ENCODE measurements around the gene ADARB2.

Gene ADARB2

DNA sequence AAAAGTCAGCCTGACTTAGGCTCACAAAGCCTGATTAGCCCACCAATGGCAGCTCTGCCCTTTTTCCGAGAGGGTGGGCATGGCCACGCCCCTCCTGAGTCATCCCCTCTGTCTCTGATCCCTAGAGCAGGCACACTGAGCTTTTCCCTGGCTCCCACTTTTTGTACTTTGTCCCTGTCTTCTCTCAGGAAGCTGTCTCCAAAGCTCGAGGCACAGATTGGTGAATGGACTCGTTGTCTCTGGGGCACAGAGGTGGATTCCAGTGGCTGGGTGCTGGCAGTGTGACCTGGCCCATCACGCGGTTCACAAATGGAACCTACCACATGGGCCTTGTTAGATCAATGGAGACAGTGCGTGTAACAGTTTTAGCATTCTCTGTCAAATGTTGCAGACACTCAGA, 367.7 kb downstream of the ADARB2 start:
- FAIRE-seq, result no peak
- no peak for DNase-seq (ENCODE audit: insufficient read length, low spot score)
- TF ChIP-seq SPI1 (IDR thresholded peaks at IDR 0.05; ENCODE audit: low read depth, low read length), result no peak
- no peak for TF ChIP-seq PAX5 (IDR thresholded peaks at IDR 0.05; ENCODE audit: insufficient read depth, low read length, severe bottlenecking)
- TF ChIP-seq POLR2A (IDR thresholded peaks at IDR 0.05; ENCODE audit: low read depth, low read length), result no peak
- TF ChIP-seq TAF1 (IDR thresholded peaks at IDR 0.05; ENCODE audit: low read depth, low read length), result no peak
- TF ChIP-seq POLR2AphosphoS5 (IDR thresholded peaks at IDR 0.05; ENCODE audit: low read depth, low read length), result no peak
- no peak for TF ChIP-seq POU2F2 (IDR thresholded peaks at IDR 0.05; ENCODE audit: low read depth, low read length)

DNA sequence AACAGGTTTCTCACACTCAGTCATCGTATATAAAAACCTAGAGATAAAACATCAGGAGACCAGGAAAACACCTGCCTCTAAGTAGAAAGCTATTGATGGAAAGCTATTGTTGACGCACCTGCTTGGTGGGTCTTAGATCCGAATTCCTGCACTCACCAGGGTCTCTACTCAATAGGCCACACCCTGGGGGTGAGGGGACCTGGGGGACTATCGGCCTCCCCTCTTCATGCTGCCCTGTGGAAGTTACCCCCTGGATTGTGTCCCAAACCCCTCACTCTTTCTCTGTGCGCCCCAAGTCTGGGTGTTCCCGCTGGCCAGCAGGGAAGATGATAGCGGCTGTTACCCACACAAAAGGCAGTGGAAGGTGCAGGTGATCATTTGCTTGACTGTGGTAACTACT, 368.1 kb downstream of the ADARB2 start:
- no peak for DNase-seq (ENCODE audit: insufficient read length, low spot score)
- FAIRE-seq, result no peak
- TF ChIP-seq POU2F2 (IDR thresholded peaks at IDR 0.05; ENCODE audit: low read depth, low read length), result no peak
- TF ChIP-seq TAF1 (IDR thresholded peaks at IDR 0.05; ENCODE audit: low read depth, low read length), result no peak
- TF ChIP-seq POLR2AphosphoS5 (IDR thresholded peaks at IDR 0.05; ENCODE audit: low read depth, low read length), result no peak
- TF ChIP-seq POLR2A (IDR thresholded peaks at IDR 0.05; ENCODE audit: low read depth, low read length), result no peak
- no peak for TF ChIP-seq SPI1 (IDR thresholded peaks at IDR 0.05; ENCODE audit: low read depth, low read length)
- no peak for TF ChIP-seq PAX5 (IDR thresholded peaks at IDR 0.05; ENCODE audit: insufficient read depth, low read length, severe bottlenecking)

DNA sequence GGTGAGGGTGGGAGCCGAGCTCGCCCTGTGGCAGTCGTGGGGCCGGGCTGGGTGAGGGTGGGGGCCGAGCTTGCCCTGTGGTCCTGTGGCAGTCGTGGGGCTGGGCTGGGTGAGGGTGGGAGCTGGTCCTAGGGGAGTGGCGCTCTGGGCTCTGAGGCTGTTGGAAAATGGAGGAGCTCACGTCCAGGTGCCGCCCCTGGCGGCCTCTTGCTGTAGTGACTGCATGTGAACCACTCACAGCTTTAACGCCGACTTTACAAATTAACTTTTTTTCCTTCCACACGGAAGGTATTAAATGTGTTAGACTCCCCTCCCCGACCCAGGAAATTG, 368.5 kb downstream of the ADARB2 start:
- DNase-seq (ENCODE audit: insufficient read length, low spot score) (peak; percentile 68), FAIRE-seq (peak; percentile 83)
- no peak for TF ChIP-seq POLR2AphosphoS5 (IDR thresholded peaks at IDR 0.05; ENCODE audit: low read depth, low read length)
- no peak for TF ChIP-seq POLR2A (IDR thresholded peaks at IDR 0.05; ENCODE audit: low read depth, low read length)
- no peak for TF ChIP-seq SPI1 (IDR thresholded peaks at IDR 0.05; ENCODE audit: low read depth, low read length)
- TF ChIP-seq POU2F2 (IDR thresholded peaks at IDR 0.05; ENCODE audit: low read depth, low read length), result no peak
- no peak for TF ChIP-seq PAX5 (IDR thresholded peaks at IDR 0.05; ENCODE audit: insufficient read depth, low read length, severe bottlenecking)
- no peak for TF ChIP-seq TAF1 (IDR thresholded peaks at IDR 0.05; ENCODE audit: low read depth, low read length)

DNA sequence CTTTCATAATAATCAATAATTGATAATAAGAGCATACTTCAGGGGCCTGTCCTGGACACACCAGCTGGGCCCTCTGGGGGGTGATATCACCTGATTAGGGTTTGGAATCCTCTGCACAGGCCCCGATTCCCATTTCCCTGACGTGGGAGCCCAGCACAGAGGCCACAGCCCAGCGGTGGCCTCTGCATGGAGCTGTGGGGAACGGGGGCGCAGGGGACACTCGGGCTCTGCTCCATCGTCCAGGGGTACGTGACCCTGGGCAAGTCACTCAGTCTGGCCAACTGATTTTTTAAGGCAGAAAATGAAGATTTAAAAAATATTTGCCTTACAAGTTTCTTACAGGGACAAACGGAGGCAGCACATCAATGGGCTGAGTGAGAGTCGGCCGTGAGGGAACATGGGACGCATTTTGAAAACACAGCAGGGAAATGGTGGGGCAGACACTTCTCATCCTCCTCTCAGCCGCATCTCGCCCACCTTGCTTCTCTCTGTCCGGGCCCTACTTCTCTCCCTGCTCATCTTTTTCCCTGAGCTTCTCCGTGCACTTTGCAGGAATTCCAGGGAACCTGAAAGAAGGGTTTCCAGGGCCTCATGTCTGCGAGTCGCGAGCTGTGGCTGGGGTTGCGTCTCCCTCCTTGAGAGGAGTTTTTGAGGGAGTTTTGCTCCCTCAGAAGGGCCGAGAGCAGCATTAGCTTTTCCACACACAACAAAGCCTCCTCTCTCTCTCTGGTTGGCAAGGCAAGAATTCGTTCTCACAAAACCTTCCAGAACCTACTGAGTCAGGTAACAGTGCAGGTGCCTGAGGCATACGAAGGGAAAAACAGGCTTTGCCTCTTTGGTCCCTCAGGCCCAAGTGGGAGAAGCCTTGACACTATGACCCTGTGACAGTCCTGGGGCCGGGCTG, 369.1 kb downstream of the ADARB2 start:
- FAIRE-seq, result no peak
- DNase-seq (ENCODE audit: insufficient read length, low spot score), result no peak
- TF ChIP-seq POLR2AphosphoS5 (IDR thresholded peaks at IDR 0.05; ENCODE audit: low read depth, low read length), result no peak

DNA sequence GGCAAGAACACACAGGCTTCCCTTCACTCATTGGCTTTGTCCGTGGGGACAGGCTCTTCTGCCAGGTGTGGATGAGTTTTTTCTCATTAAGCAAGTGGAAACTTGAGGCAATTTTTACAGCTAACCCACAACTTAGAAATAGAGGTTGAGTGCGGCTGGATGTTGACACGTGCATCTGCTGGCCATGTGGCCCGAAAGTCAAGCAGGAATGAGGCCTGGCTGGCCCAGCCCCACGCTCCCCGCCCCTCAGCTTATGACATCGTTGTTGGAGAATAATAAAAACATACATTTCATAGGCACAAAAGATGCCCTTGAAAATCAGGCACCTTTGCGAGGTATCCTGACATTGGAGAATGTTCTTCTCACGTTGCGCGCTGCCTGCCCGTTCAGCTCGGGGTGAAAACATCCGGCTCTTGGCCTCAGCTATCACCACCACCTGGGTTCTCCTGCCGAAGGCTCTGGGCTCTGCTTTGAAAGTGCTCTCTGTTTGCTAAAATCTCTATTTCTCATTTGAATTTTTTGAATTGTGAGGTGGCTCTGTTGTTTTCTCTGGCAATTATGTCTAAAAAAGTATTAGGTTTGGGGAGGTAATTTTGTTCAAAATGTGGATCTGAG, 370.4 kb downstream of the ADARB2 start:
- DNase-seq (ENCODE audit: insufficient read length, low spot score), result no peak
- FAIRE-seq, result no peak
- TF ChIP-seq POLR2AphosphoS5 (IDR thresholded peaks at IDR 0.05; ENCODE audit: low read depth, low read length) (no peak), POLR2A (IDR thresholded peaks at IDR 0.05; ENCODE audit: low read depth, low read length) (no peak), PAX5 (IDR thresholded peaks at IDR 0.05; ENCODE audit: insufficient read depth, low read length, severe bottlenecking) (no peak), POU2F2 (IDR thresholded peaks at IDR 0.05; ENCODE audit: low read depth, low read length) (no peak), SPI1 (IDR thresholded peaks at IDR 0.05; ENCODE audit: low read depth, low read length) (no peak), TAF1 (IDR thresholded peaks at IDR 0.05; ENCODE audit: low read depth, low read length) (no peak)

DNA sequence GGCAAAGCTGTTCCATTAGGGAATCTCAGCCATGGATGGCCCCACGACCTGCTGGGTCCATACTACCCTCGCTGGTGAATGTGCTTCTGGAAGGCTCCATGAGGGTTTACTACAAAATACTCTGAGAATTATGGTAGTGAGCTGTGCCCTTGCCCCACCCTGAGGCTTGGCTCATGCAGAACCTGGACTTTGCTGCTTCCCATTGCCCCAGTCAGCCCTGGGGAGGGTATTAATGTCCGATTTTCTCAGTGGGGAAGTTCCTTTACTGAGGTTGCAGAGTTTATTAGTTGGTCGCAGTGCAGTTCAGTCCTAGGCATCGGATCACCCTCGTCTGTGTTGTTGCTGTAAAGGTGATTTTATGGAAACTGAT, 371.0 kb downstream of the ADARB2 start:
- TF ChIP-seq PAX5 (IDR thresholded peaks at IDR 0.05; ENCODE audit: insufficient read depth, low read length, severe bottlenecking), result no peak
- TF ChIP-seq TAF1 (IDR thresholded peaks at IDR 0.05; ENCODE audit: low read depth, low read length), result no peak
- no peak for TF ChIP-seq SPI1 (IDR thresholded peaks at IDR 0.05; ENCODE audit: low read depth, low read length)
- no peak for TF ChIP-seq POU2F2 (IDR thresholded peaks at IDR 0.05; ENCODE audit: low read depth, low read length)
- no peak for TF ChIP-seq POLR2A (IDR thresholded peaks at IDR 0.05; ENCODE audit: low read depth, low read length)
- no peak for TF ChIP-seq POLR2AphosphoS5 (IDR thresholded peaks at IDR 0.05; ENCODE audit: low read depth, low read length)
- FAIRE-seq (no peak), DNase-seq (ENCODE audit: insufficient read length, low spot score) (no peak)

DNA sequence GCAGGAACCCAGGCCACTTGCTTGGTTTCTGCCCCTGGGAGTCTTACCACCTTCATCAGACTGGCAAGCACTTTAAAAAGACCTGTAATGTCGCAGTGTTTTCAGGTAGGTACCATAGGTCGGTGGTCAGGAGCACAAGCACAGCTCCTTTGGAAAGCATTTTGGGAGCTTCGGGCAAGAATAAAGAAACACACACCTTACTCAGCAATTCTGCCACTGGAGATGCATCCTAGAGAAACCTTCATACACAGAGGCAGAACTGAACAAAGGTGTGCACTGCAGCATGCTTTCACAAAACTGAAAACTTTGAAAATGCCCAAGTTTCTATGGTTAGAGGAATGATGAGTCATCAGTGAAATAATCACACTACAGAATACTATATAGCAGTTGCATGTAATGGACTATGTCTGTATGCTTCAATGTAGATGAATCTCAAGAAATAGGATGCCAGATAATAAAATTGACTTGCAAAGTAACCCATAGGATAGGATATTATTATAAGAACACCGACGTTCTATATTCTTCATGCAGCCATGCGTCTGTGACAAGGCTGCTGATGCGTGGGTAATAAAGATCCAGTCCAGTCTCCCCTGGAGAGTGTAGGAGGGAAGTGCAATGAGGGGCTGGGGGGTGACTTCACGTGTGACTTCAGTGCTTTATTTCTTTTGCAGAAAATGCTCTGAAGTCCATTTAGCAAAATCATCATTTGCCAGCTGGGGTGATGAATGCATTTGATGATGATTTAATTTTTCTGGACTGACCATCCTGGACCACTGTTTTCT, 371.6 kb downstream of the ADARB2 start:
- DNase-seq (ENCODE audit: insufficient read length, low spot score) (no peak), FAIRE-seq (peak; percentile 13)
- TF ChIP-seq POLR2AphosphoS5 (IDR thresholded peaks at IDR 0.05; ENCODE audit: low read depth, low read length) (no peak), TAF1 (IDR thresholded peaks at IDR 0.05; ENCODE audit: low read depth, low read length) (no peak), POLR2A (IDR thresholded peaks at IDR 0.05; ENCODE audit: low read depth, low read length) (no peak), SPI1 (IDR thresholded peaks at IDR 0.05; ENCODE audit: low read depth, low read length) (no peak), POU2F2 (IDR thresholded peaks at IDR 0.05; ENCODE audit: low read depth, low read length) (no peak), PAX5 (IDR thresholded peaks at IDR 0.05; ENCODE audit: insufficient read depth, low read length, severe bottlenecking) (no peak)

DNA sequence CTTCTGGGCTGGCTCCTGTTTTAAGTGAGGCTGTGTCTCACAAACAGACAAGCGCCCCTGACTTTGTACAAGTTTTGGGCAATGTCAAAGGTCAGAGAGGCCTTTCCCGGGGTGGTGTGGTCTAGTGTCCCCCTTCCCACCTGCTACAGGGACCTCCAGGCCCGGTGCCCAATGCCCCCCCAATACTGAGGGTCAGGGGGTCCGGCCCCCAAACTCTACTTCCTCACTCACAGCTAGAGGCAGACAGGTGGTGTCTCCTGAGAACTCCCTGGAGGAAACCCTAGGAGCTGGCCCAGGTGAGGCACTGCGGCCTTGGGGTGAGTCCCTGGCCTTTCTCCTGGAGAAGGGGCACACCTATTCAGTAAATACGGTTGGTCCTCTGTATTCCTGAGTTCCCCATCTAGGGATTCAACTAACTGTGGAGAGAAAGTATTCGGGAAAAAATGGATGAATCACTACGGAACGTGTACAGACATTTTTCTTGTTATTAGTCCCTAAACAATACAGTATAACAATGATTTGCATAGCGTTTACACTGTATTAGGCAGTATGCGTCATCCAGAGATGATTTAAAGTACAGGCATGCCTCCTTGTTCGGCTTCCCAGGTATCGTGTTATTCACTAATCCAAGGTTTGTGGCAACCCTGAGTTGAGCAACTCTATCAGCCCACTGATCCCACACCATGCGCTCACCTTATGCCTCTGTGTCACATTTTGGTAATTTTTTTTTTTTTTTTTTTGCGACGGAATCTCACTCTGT, 373.0 kb downstream of the ADARB2 start:
- DNase-seq (ENCODE audit: insufficient read length, low spot score), result no peak
- no peak for TF ChIP-seq POLR2AphosphoS5 (IDR thresholded peaks at IDR 0.05; ENCODE audit: low read depth, low read length)
- no peak for TF ChIP-seq PAX5 (IDR thresholded peaks at IDR 0.05; ENCODE audit: insufficient read depth, low read length, severe bottlenecking)
- TF ChIP-seq TAF1 (IDR thresholded peaks at IDR 0.05; ENCODE audit: low read depth, low read length), result no peak
- TF ChIP-seq POLR2A (IDR thresholded peaks at IDR 0.05; ENCODE audit: low read depth, low read length), result no peak
- TF ChIP-seq SPI1 (IDR thresholded peaks at IDR 0.05; ENCODE audit: low read depth, low read length), result no peak
- no peak for FAIRE-seq
